GM19372 (cell line): ENCODE data around the gene GSE1.

Experiments
- ATAC-seq: cut with Tn5 transposase; IDR thresholded peaks from one replicate; pipeline ENCODE4 v1.9.1; 2021; ENCODE audit warnings: mild to moderate bottlenecking, low read depth, moderate library complexity; ENCODE audit not compliant: unreplicated experiment

The GSE1 gene

DNA sequence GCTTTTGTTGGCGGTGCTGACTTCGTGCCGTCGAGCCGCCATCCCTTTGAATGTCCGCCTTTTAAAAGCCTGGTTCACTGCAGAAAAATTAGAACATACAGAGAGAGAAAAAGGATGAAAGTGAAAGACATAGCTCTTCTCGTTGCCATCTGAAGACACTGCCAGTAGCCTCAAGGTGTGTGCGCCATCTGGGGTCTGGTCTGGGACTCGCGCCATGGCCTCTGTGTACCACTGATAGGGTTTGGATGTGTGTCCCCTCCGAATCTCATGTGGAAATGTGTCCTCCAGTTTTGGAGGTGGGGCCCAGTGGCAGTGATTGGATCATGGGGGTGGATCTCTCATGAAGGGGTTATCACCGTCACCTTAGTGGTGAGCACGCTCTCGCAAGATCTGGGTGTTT, 15.5 kb downstream of the GSE1 start:
- no peak for ATAC-seq

DNA sequence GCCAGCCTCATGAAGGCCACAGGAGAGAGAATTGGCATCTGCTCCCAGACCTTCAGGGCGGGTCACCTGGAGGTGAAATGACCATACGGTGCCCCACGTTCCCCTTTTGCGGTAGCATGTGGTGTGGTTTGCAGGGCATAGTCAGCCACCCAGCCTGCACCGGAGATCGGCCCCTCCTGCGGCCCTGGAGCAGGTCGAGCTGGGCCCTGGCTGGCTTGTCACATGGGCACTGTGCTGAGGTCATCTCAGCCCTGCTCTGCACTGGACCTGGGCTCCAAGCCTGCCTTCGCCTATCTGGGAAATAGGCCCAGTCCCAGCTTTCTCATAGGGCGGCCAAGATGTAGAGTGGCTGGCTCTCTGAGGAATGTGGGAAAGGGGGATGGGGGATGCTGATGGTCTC, 16.2 kb downstream of the GSE1 start:
- ATAC-seq: no peak

DNA sequence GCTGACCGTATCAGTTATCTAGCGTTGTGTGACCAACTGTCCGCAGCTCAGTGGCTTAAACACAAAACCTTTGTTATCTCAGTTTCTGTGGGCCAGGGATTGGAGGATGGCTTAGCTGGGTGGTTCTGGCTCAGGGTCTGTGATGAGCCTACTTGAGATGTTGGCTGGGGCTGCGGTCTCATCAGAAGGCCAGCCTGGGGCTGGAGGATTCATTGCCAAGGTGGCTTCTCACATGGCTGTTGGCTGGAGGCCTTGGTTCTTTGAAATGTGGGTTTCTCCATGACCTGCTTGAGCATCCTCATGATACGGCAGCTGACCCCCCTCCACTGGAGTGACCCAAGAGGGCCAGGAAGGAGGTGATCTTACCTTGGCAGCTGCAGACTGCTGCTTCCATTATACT, 16.7 kb downstream of the GSE1 start:
- no peak for ATAC-seq

GRCh38 chr16:85631230-85631629, 18.1 kb downstream of the GSE1 start:
- ATAC-seq: no peak

GRCh38 chr16:85631802-85632393, 18.8 kb downstream of the GSE1 start:
- ATAC-seq: no peak

- ATAC-seq: no peak
Measured at GRCh38 chr16:85632709-85633437, 19.8 kb downstream of the GSE1 start.

DNA sequence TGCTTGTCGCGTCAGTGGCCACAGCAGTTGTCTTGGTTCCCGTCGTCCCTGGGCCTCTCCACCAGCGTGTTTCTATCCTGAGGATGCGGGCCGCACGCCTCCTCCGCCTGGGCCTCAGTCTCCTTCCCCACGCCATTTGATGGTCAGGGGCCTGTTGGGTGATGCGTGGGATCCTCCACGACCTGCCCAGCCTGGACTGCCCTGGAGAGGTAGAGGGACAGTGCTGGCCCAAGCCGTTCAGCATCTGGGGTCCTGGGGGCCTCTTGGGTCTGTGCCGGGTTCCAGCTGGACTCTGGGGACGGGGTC, 20.3 kb downstream of the GSE1 start:
- ATAC-seq: no peak

GRCh38 chr16:85633888-85634287, 20.8 kb downstream of the GSE1 start:
- ATAC-seq: no peak

DNA sequence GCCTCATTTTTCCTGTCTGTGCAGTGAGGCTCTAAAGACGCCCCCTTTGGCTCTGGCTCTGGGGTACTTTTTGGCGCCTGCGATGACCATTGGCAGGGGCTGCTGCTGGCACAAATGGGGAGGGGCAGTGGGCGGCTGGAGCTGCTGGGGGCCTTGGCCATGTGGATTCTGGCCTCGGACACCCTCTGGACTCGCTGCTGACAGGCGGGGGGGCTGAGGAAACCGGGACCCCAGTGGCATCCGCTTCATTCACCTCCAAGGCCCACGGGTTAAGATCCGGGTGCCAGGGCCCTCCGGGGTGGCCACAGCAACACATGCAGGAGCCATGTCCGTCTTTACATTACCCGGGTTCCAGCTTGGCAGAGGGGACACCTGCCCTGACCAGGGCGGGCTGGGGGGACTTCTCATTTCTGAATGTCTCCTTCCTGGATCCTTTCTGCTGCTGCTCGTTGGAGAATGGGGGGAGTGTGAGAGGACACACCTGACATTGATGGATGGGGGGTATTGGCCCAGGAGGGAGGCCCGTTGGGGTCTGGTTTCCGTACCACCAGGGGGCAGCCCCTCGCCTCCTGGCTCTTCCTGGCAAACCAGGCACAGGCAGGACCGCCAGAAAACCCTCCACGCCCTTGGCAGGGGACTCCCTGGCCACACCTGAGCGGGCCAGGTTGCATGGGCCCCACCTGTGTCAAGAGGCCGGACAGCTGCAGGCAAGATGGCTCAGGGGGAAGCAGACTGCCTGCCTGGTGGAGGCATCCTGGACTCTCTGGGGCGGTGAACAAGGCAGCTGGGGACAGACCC, 21.8 kb downstream of the GSE1 start:
- ATAC-seq: no peak

GRCh38 chr16:85635545-85636140, 22.5 kb downstream of the GSE1 start:
- ATAC-seq: no peak

- no peak for ATAC-seq
Measured at GRCh38 chr16:85636234-85636812, 23.2 kb downstream of the GSE1 start.

DNA sequence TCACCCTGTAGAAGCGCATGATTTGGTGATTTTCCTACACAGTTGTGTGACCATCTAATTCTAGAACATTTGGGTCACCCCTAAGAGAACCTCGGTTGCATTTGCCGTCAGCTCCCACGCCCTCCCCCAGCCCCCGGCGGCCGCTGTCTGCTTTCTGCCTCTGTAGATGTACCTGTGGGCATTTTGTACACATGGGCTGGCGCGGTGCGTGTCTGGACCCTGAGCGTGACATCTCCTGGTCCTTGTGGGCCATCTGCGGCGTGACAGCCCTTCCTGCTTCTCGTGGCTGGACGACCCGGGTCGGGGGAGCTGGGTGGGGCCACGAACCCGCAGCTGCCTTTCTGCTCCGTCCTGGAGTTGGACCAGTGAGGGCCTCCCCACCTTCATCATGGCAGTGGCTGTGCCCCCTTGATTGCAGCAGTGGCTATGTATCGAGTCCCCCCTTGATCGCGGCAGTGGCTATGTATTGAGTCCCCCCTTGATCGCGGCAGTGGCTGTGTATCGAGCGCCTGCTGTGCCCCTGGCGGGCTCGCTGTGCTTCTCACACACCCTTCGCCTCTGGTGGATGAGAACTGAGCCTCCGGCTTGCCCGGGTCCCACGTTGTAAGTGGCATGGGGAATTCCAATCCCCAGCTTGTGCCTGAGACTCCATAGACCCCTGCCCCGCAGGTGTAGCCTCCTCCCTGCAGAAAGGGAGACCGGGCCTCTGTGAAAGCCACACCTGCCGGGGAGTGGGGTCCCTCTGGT, 24.1 kb downstream of the GSE1 start:
- ATAC-seq: no peak

DNA sequence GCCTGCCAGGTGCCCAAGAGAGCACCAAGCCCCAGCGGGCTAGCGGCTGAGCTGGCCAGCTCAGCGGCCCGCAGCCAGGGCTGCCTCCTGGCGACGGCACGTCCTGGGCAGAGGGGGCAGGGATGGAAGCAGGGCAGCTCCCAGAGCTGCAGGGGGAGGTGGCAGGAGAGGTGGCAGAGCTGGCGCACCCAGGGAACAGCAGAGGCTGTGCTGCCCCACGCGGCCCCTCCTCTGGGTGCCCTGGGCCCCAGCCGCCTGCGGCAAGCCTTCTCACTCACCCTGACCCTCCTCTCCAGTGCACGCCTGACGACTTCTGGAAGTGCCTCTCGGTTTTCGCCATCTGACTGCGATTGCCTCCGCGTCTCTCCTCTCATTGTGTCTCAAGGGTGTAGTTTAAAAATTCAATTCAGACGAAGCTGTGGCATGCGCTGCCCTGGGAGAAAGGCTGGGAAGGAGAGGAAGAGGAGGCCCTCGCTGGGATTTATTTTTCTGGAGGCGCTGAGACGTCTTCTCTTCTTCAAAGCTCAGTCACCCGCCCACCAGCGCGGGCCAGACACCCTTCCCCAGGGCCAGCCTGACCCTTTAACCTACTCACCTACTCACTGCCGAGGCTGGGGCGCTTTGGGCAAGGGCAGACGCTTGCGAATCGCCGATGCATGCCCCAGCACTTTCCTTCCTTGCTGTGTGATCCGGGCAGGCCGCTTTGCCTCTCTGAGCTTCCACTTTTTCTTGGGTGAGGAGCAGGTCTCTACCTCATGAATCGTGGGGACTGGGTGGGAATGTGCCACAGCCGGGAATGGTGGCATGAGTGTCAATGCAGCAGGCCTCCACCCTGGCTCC, 24.9 kb downstream of the GSE1 start:
- no peak for ATAC-seq

DNA sequence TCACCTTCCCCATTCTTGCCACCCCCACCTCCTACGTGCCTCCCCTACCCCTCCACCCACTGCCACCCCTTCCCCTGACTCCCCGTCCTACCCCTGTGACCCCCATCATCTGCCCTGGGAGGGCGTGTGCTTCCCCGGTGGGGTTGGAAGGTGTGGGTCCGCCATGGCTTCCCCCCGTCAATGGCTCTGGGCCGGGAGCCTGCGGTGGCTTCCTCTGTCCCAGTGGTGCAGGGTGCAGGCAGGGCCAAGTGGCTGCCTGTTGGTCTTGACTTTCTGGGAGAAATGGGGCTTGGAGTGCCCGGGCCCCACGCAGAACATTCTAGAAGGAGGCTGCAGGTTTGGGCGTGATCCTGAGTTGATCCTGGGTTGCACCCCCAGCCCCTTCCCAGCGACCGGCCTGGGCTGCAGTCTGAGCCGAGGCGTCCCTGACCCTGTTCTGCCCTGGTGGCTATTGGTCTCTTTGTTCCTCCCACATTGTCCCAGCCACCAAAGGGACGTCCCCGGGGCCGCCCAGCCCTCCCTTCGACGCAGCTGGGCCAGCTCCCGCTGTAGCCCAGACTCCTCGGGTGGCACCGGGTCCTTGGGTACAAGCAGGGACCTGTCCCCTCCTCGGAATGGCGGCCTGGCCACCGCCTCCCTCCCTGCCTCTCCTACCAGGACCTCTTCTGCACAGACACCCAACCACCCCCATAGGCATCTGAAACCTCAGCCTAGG, 25.7 kb downstream of the GSE1 start:
- ATAC-seq: no peak

GRCh38 chr16:85639529-85640253, 26.6 kb downstream of the GSE1 start:
- no peak for ATAC-seq

- ATAC-seq: no peak
Measured at GRCh38 chr16:85640254-85640558, 27.1 kb downstream of the GSE1 start.

GRCh38 chr16:85640585-85640984, 27.5 kb downstream of the GSE1 start:
- no peak for ATAC-seq

GRCh38 chr16:85641305-85641704, 28.2 kb downstream of the GSE1 start:
- no peak for ATAC-seq
